ENCODE data around the gene SETDB1. TPM values are rescaled to one million over a fixed set of nuclear protein-coding genes. Genes with fewer than 3 reads are reported as not detected.
"Not testable (repeated sequence)": the region's sequence is repeated elsewhere in the genome, so short reads cannot be mapped to it uniquely, and the experiment has no call there.

SETDB1 gene
- total RNA-seq, 2 experiments from 2014 or later, result 49.5 to 51.5 TPM

- no peak overlapping the region for H3K4me3 Mint-ChIP-seq
- H3K9me3 Mint-ChIP-seq, result peaks cover 4% of the 10 kb centered on the region
- ChIA-PET POLR2A (no interaction called here), CTCF (interaction anchor here (0.7 kb wide), 1 partner anchor 195 kb away, joined by 3 read pairs; no protein-coding TSS in a partner anchor)
- H3K27me3 Mint-ChIP-seq, result no peaks in the 10 kb centered on the region
- H3K36me3 Mint-ChIP-seq (ENCODE audit: low read depth), result no peaks in the 10 kb centered on the region
- H3K27ac Mint-ChIP-seq, result no peak overlapping the region
- no peak for DNase-seq
- H3K4me1 Mint-ChIP-seq, result no peaks in the 10 kb centered on the region
Measured at GRCh38 chr1:150905301-150905700, 20.9 kb upstream of the SETDB1 start.

GRCh38 chr1:150906329-150906728, 19.8 kb upstream of the SETDB1 start:
- no peak overlapping the region for H3K4me3 Mint-ChIP-seq
- no peak overlapping the region for H3K27ac Mint-ChIP-seq
- H3K4me1 Mint-ChIP-seq, result no peaks in the 10 kb centered on the region
- H3K27me3 Mint-ChIP-seq, result no peaks in the 10 kb centered on the region
- POLR2A ChIA-PET, result no interaction called here
- DNase-seq, result no peak
- CTCF ChIA-PET, result no interaction called here
- no peaks in the 10 kb centered on the region for H3K36me3 Mint-ChIP-seq (ENCODE audit: low read depth)
- H3K9me3 Mint-ChIP-seq, result peaks cover 4% of the 10 kb centered on the region

- peaks cover 4% of the 10 kb centered on the region for H3K9me3 Mint-ChIP-seq
- no peak overlapping the region for H3K4me3 Mint-ChIP-seq
- no peaks in the 10 kb centered on the region for H3K27me3 Mint-ChIP-seq
- H3K27ac Mint-ChIP-seq, result no peak overlapping the region
- DNase-seq, result no peak
- H3K4me1 Mint-ChIP-seq, result no peaks in the 10 kb centered on the region
- POLR2A ChIA-PET, result no interaction called here
- CTCF ChIA-PET, result interaction anchor here (1.1 kb wide), 1 partner anchor 16 kb away, joined by 3 read pairs; no protein-coding TSS in a partner anchor
- no peaks in the 10 kb centered on the region for H3K36me3 Mint-ChIP-seq (ENCODE audit: low read depth)
Measured at GRCh38 chr1:150906813-150907212, 19.4 kb upstream of the SETDB1 start.

GRCh38 chr1:150909585-150910180, 16.5 kb upstream of the SETDB1 start:
- CTCF ChIA-PET, result no interaction called here
- DNase-seq, result no peak
- POLR2A ChIA-PET, result no interaction called here
- H3K4me3 Mint-ChIP-seq, result no peak overlapping the region
- no peaks in the 10 kb centered on the region for H3K4me1 Mint-ChIP-seq
- H3K9me3 Mint-ChIP-seq, result peaks cover 4% of the 10 kb centered on the region
- H3K36me3 Mint-ChIP-seq (ENCODE audit: low read depth), result no peaks in the 10 kb centered on the region
- H3K27me3 Mint-ChIP-seq, result no peaks in the 10 kb centered on the region
- H3K27ac Mint-ChIP-seq, result no peak overlapping the region

- no peak for DNase-seq
- no peaks in the 10 kb centered on the region for H3K27me3 Mint-ChIP-seq
- H3K36me3 Mint-ChIP-seq (ENCODE audit: low read depth), result no peaks in the 10 kb centered on the region
- H3K4me3 Mint-ChIP-seq, result no peak overlapping the region
- H3K27ac Mint-ChIP-seq, result no peak overlapping the region
- peaks cover 4% of the 10 kb centered on the region for H3K9me3 Mint-ChIP-seq
- CTCF ChIA-PET, result no interaction called here
- H3K4me1 Mint-ChIP-seq, result no peaks in the 10 kb centered on the region
- POLR2A ChIA-PET, result no interaction called here
Measured at GRCh38 chr1:150912623-150913022, 13.5 kb upstream of the SETDB1 start.

- DNase-seq, result no peak
- CTCF ChIA-PET, result no interaction called here
- Mint-ChIP-seq H3K27me3 (no peaks in the 10 kb centered on the region), H3K36me3 (ENCODE audit: low read depth) (no peaks in the 10 kb centered on the region), H3K4me1 (peaks cover 5% of the 10 kb centered on the region), H3K4me3 (no peak overlapping the region), H3K27ac (no peak overlapping the region), H3K9me3 (no peaks in the 10 kb centered on the region)
- POLR2A ChIA-PET, result no interaction called here
Measured at GRCh38 chr1:150917387-150917786, 8.8 kb upstream of the SETDB1 start.

- Mint-ChIP-seq H3K9me3 (no peaks in the 10 kb centered on the region), H3K27me3 (no peaks in the 10 kb centered on the region), H3K27ac (no peak overlapping the region), H3K4me1 (peaks cover 29% of the 10 kb centered on the region), H3K4me3 (no peak overlapping the region), H3K36me3 (ENCODE audit: low read depth) (peaks cover 4% of the 10 kb centered on the region)
- peak; percentile 83 for DNase-seq
- ChIA-PET CTCF (interaction anchor here (0.6 to 2.4 kb wide), 34 partner anchors 9 to 457 kb away, joined by 3 to 20 read pairs (median 4); partner anchors contain the start of genes CTXND2, ENSA and GOLPH3L), POLR2A (interaction anchor here (1.1 to 1.4 kb wide), 7 partner anchors 22 to 361 kb away, joined by 3 to 7 read pairs (median 5); partner anchors contain the start of genes CTSS and ENSA)
Measured at GRCh38 chr1:150922519-150922975, 3.6 kb upstream of the SETDB1 start.

GRCh38 chr1:150925080-150925479, 1.1 kb upstream of the SETDB1 start:
- peak; percentile 23 for DNase-seq
- POLR2A ChIA-PET, result interaction anchor here (1.1 to 1.5 kb wide), 4 partner anchors 49 to 363 kb away, joined by 3 to 7 read pairs (median 6); partner anchors contain the start of genes ARNT and CERS2
- Mint-ChIP-seq H3K4me1 (peaks cover 36% of the 10 kb centered on the region), H3K36me3 (ENCODE audit: low read depth) (peaks cover 27% of the 10 kb centered on the region), H3K27me3 (no peaks in the 10 kb centered on the region), H3K27ac (peak overlapping the region; percentile 93), H3K4me3 (peak overlapping the region; percentile 96), H3K9me3 (peaks cover 3% of the 10 kb centered on the region)
- CTCF ChIA-PET, result interaction anchor here (0.7 to 1.3 kb wide), 5 partner anchors 11 to 228 kb away, joined by 3 to 6 read pairs (median 3); partner anchors contain the start of gene GOLPH3L

- Mint-ChIP-seq H3K4me1 (peaks cover 28% of the 10 kb centered on the region), H3K27me3 (no peaks in the 10 kb centered on the region), H3K4me3 (peak overlapping the region; percentile 96), H3K36me3 (ENCODE audit: low read depth) (peaks cover 50% of the 10 kb centered on the region), H3K27ac (peak overlapping the region; percentile 16), H3K9me3 (peaks cover 14% of the 10 kb centered on the region)
- ChIA-PET POLR2A (interaction anchor here (0.9 to 1.6 kb wide), 4 partner anchors 33 to 51 kb away, joined by 3 to 5 read pairs (median 4); partner anchors contain the start of gene ARNT), CTCF (no interaction called here)
- DNase-seq, result no peak
Measured at GRCh38 chr1:150927624-150928023, 1.5 kb downstream of the SETDB1 start.

- H3K4me1 Mint-ChIP-seq, result peaks cover 25% of the 10 kb centered on the region
- H3K36me3 Mint-ChIP-seq (ENCODE audit: low read depth), result peaks cover 57% of the 10 kb centered on the region
- no peak for DNase-seq
- H3K27ac Mint-ChIP-seq, result no peak overlapping the region
- CTCF ChIA-PET, result no interaction called here
- no peak overlapping the region for H3K4me3 Mint-ChIP-seq
- no peaks in the 10 kb centered on the region for H3K27me3 Mint-ChIP-seq
- peaks cover 14% of the 10 kb centered on the region for H3K9me3 Mint-ChIP-seq
- POLR2A ChIA-PET, result interaction anchor here (0.9 to 1.6 kb wide), 2 partner anchors 33 to 52 kb away, joined by 3 to 5 read pairs; partner anchors contain the start of gene ARNT
Measured at GRCh38 chr1:150928286-150928685, 2.1 kb downstream of the SETDB1 start.

GRCh38 chr1:150928775-150929174, 2.6 kb downstream of the SETDB1 start:
- Mint-ChIP-seq H3K36me3 (ENCODE audit: low read depth) (peaks cover 58% of the 10 kb centered on the region), H3K9me3 (peaks cover 14% of the 10 kb centered on the region), H3K4me1 (peaks cover 25% of the 10 kb centered on the region)
- DNase-seq, POLR2A ChIA-PET, H3K27me3 Mint-ChIP-seq, H3K4me3 Mint-ChIP-seq, CTCF ChIA-PET, H3K27ac Mint-ChIP-seq: not testable (repeated sequence)

- CTCF ChIA-PET, result interaction anchor here (1.1 kb wide), 1 partner anchor 64 kb away, joined by 4 read pairs; no protein-coding TSS in a partner anchor
- POLR2A ChIA-PET, result no interaction called here
- peaks cover 14% of the 10 kb centered on the region for H3K9me3 Mint-ChIP-seq
- no peak overlapping the region for H3K4me3 Mint-ChIP-seq
- no peak for DNase-seq
- H3K4me1 Mint-ChIP-seq, result peaks cover 19% of the 10 kb centered on the region
- H3K27me3 Mint-ChIP-seq, result no peaks in the 10 kb centered on the region
- no peak overlapping the region for H3K27ac Mint-ChIP-seq
- peaks cover 74% of the 10 kb centered on the region for H3K36me3 Mint-ChIP-seq (ENCODE audit: low read depth)
Measured at GRCh38 chr1:150931773-150932172, 5.6 kb downstream of the SETDB1 start.

- peaks cover 60% of the 10 kb centered on the region for H3K36me3 Mint-ChIP-seq (ENCODE audit: low read depth)
- H3K27me3 Mint-ChIP-seq, result no peaks in the 10 kb centered on the region
- no peak overlapping the region for H3K4me3 Mint-ChIP-seq
- ChIA-PET POLR2A (no interaction called here), CTCF (no interaction called here)
- no peaks in the 10 kb centered on the region for H3K4me1 Mint-ChIP-seq
- no peaks in the 10 kb centered on the region for H3K9me3 Mint-ChIP-seq
- peak overlapping the region; percentile 15 for H3K27ac Mint-ChIP-seq
- no peak for DNase-seq
Measured at GRCh38 chr1:150944856-150945255, 18.7 kb downstream of the SETDB1 start.

- Mint-ChIP-seq H3K36me3 (ENCODE audit: low read depth) (peaks cover 60% of the 10 kb centered on the region), H3K4me1 (peaks cover 6% of the 10 kb centered on the region), H3K4me3 (no peak overlapping the region), H3K27ac (no peak overlapping the region), H3K27me3 (no peaks in the 10 kb centered on the region), H3K9me3 (no peaks in the 10 kb centered on the region)
- CTCF ChIA-PET, result no interaction called here
- DNase-seq, result no peak
- POLR2A ChIA-PET, result no interaction called here
Measured at GRCh38 chr1:150954708-150955107, 28.5 kb downstream of the SETDB1 start.

Measured in activated CD4-positive, alpha-beta memory T cell treated with anti-CD3 and anti-CD28 coated beads, Interleukin-2, amount 10 ng/mL, durations not matched to agents 7 days and 5 days (primary cell).